ENCODE measurements around the gene DCPS.
"Not testable (repeated sequence)": the region's sequence is repeated elsewhere in the genome, so short reads cannot be mapped to it uniquely, and the experiment has no call there.

The DCPS gene

GRCh38 chr11:126370016-126370415 lies 66.2 kb downstream of the DCPS start:
- peaks cover 15% of the 10 kb centered on the region for H3K36me3 Mint-ChIP-seq (ENCODE audit: low read depth)
- H3K4me3 Mint-ChIP-seq = no peak overlapping the region
- H3K27me3 Mint-ChIP-seq (ENCODE audit: low read depth, poor library complexity) = no peaks in the 10 kb centered on the region
- DNase-seq = no peak
- TF ChIP-seq CTCF (IDR thresholded peaks at IDR 0.05) = no peak
- peaks cover 54% of the 10 kb centered on the region for H3K4me1 Mint-ChIP-seq
- H3K27ac Mint-ChIP-seq = no peak overlapping the region
- H3K9me3 Mint-ChIP-seq = no peaks in the 10 kb centered on the region

- no peaks in the 10 kb centered on the region for H3K27me3 Mint-ChIP-seq (ENCODE audit: low read depth, poor library complexity)
- DNase-seq = no peak
- H3K4me1 Mint-ChIP-seq = peaks cover 55% of the 10 kb centered on the region
- H3K36me3 Mint-ChIP-seq (ENCODE audit: low read depth) = peaks cover 15% of the 10 kb centered on the region
- no peak overlapping the region for H3K27ac Mint-ChIP-seq
- no peak overlapping the region for H3K4me3 Mint-ChIP-seq
- no peaks in the 10 kb centered on the region for H3K9me3 Mint-ChIP-seq
- TF ChIP-seq CTCF (IDR thresholded peaks at IDR 0.05) = no peak
These were observed 67.7 kb downstream of the DCPS start for GRCh38 chr11:126371595-126371994.

- not testable (repeated sequence) for DNase-seq; H3K9me3 Mint-ChIP-seq; H3K4me3 Mint-ChIP-seq; H3K27me3 Mint-ChIP-seq (ENCODE audit: low read depth, poor library complexity)
- Mint-ChIP-seq H3K27ac (peak overlapping the region; percentile 89), H3K36me3 (ENCODE audit: low read depth) (peaks cover 17% of the 10 kb centered on the region), H3K4me1 (peaks cover 40% of the 10 kb centered on the region)
These were observed 69.7 kb downstream of the DCPS start for GRCh38 chr11:126373389-126374066.

- H3K9me3 Mint-ChIP-seq; DNase-seq; H3K4me3 Mint-ChIP-seq; H3K27me3 Mint-ChIP-seq (ENCODE audit: low read depth, poor library complexity): not testable (repeated sequence)
- Mint-ChIP-seq H3K27ac (peak overlapping the region; percentile 50), H3K36me3 (ENCODE audit: low read depth) (peaks cover 18% of the 10 kb centered on the region), H3K4me1 (peaks cover 42% of the 10 kb centered on the region)
These were observed 70.9 kb downstream of the DCPS start for GRCh38 chr11:126374562-126375300.

GRCh38 chr11:126375726-126376125 lies 71.9 kb downstream of the DCPS start:
- H3K9me3 Mint-ChIP-seq = no peaks in the 10 kb centered on the region
- TF ChIP-seq CTCF (IDR thresholded peaks at IDR 0.05) = no peak
- no peak overlapping the region for H3K4me3 Mint-ChIP-seq
- peaks cover 50% of the 10 kb centered on the region for H3K4me1 Mint-ChIP-seq
- peaks cover 8% of the 10 kb centered on the region for H3K36me3 Mint-ChIP-seq (ENCODE audit: low read depth)
- H3K27me3 Mint-ChIP-seq (ENCODE audit: low read depth, poor library complexity) = no peaks in the 10 kb centered on the region
- H3K27ac Mint-ChIP-seq = no peak overlapping the region
- DNase-seq = no peak

- peaks cover 8% of the 10 kb centered on the region for H3K36me3 Mint-ChIP-seq (ENCODE audit: low read depth)
- H3K27ac Mint-ChIP-seq = no peak overlapping the region
- H3K4me1 Mint-ChIP-seq = peaks cover 43% of the 10 kb centered on the region
- H3K4me3 Mint-ChIP-seq = no peak overlapping the region
- no peaks in the 10 kb centered on the region for H3K9me3 Mint-ChIP-seq
- no peak for TF ChIP-seq CTCF (IDR thresholded peaks at IDR 0.05)
- DNase-seq = no peak
- no peaks in the 10 kb centered on the region for H3K27me3 Mint-ChIP-seq (ENCODE audit: low read depth, poor library complexity)
These were observed 74.9 kb downstream of the DCPS start for GRCh38 chr11:126378763-126379162.

GRCh38 chr11:126380909-126381308 lies 77.0 kb downstream of the DCPS start:
- H3K4me1 Mint-ChIP-seq = peaks cover 30% of the 10 kb centered on the region
- peaks cover 8% of the 10 kb centered on the region for H3K36me3 Mint-ChIP-seq (ENCODE audit: low read depth)
- no peaks in the 10 kb centered on the region for H3K27me3 Mint-ChIP-seq (ENCODE audit: low read depth, poor library complexity)
- TF ChIP-seq CTCF (IDR thresholded peaks at IDR 0.05) = no peak
- H3K9me3 Mint-ChIP-seq = no peaks in the 10 kb centered on the region
- no peak overlapping the region for H3K27ac Mint-ChIP-seq
- no peak for DNase-seq
- H3K4me3 Mint-ChIP-seq = no peak overlapping the region

- H3K4me3 Mint-ChIP-seq; H3K9me3 Mint-ChIP-seq; H3K27ac Mint-ChIP-seq; H3K27me3 Mint-ChIP-seq (ENCODE audit: low read depth, poor library complexity); DNase-seq; H3K36me3 Mint-ChIP-seq (ENCODE audit: low read depth): not testable (repeated sequence)
- H3K4me1 Mint-ChIP-seq = peaks cover 40% of the 10 kb centered on the region
These were observed 78.1 kb downstream of the DCPS start for GRCh38 chr11:126381960-126382359.

- H3K27ac Mint-ChIP-seq, H3K4me3 Mint-ChIP-seq, H3K9me3 Mint-ChIP-seq: not testable (repeated sequence)
These were observed 78.8 kb downstream of the DCPS start for GRCh38 chr11:126382641-126383040.

More at GRCh38 chr11:126382641-126383040, 78.8 kb downstream of the DCPS start:
- DNase-seq; H3K36me3 Mint-ChIP-seq (ENCODE audit: low read depth); H3K27me3 Mint-ChIP-seq (ENCODE audit: low read depth, poor library complexity): not testable (repeated sequence)
- peaks cover 43% of the 10 kb centered on the region for H3K4me1 Mint-ChIP-seq
